HL-60/S4 treated with retinoic acid at 250 ng/mL for 4 days and 3 days (cell line): ENCODE measurements around the gene DNASE1L3.

Experiments
- in situ Hi-C: fragments of 300-500 bp; cut with MboI; formaldehyde crosslinking; loops from 2 replicates; pipeline ENCODE4 v1.7.0; 2022; ENCODE audit warnings: low sequenced_read_pairs

Gene DNASE1L3

GRCh38 chr3:58164199-58164879 is 46.4 kb downstream of the DNASE1L3 start:
- in situ Hi-C loops = no loop called here

- in situ Hi-C loops = no loop called here
Measured at GRCh38 chr3:58163234-58163633, 47.5 kb downstream of the DNASE1L3 start.

- in situ Hi-C loops = no loop called here
Measured at GRCh38 chr3:58161435-58162398, 49.1 kb downstream of the DNASE1L3 start.

- in situ Hi-C loops = no loop called here
Measured at GRCh38 chr3:58160399-58160798, 50.4 kb downstream of the DNASE1L3 start.

- in situ Hi-C loops = no loop called here
Measured at GRCh38 chr3:58158442-58159153, 52.2 kb downstream of the DNASE1L3 start.

- in situ Hi-C loops = no loop called here
Measured at GRCh38 chr3:58157700-58158099, 53.1 kb downstream of the DNASE1L3 start.

GRCh38 chr3:58155838-58156237 is 54.9 kb downstream of the DNASE1L3 start:
- in situ Hi-C loops = no loop called here

GRCh38 chr3:58154626-58155449 is 55.9 kb downstream of the DNASE1L3 start:
- in situ Hi-C loops = no loop called here

GRCh38 chr3:58153371-58153770 is 57.4 kb downstream of the DNASE1L3 start:
- in situ Hi-C loops = no loop called here

- in situ Hi-C loops = no loop called here
Measured at GRCh38 chr3:58152225-58153015, 58.4 kb downstream of the DNASE1L3 start.

GRCh38 chr3:58151637-58152036 is 59.1 kb downstream of the DNASE1L3 start:
- in situ Hi-C loops = no loop called here

GRCh38 chr3:58150810-58151199 is 60.0 kb downstream of the DNASE1L3 start:
- in situ Hi-C loops = no loop called here

GRCh38 chr3:58150130-58150809 is 60.5 kb downstream of the DNASE1L3 start:
- in situ Hi-C loops = no loop called here

GRCh38 chr3:58148049-58148448 is 62.7 kb downstream of the DNASE1L3 start:
- in situ Hi-C loops = no loop called here

- in situ Hi-C loops = no loop called here
Measured at GRCh38 chr3:58144478-58145325, 66.1 kb downstream of the DNASE1L3 start.

- in situ Hi-C loops = no loop called here
Measured at GRCh38 chr3:58143417-58144055, 67.2 kb downstream of the DNASE1L3 start.
